SH-SY5Y (cell line): ENCODE results near the gene MECR.

Experiments used
- GATA2 ChIP-seq: IDR thresholded peaks from 2 replicates; pipeline ENCODE4 v1.6.1; 2011; ENCODE audit warnings: mild to moderate bottlenecking, low read depth, low read length
- GATA3 ChIP-seq: IDR thresholded peaks from 2 replicates; pipeline ENCODE4 v1.6.1; 2011; ENCODE audit warnings: low read depth, mild to moderate bottlenecking, low read length, moderate library complexity

DNA sequence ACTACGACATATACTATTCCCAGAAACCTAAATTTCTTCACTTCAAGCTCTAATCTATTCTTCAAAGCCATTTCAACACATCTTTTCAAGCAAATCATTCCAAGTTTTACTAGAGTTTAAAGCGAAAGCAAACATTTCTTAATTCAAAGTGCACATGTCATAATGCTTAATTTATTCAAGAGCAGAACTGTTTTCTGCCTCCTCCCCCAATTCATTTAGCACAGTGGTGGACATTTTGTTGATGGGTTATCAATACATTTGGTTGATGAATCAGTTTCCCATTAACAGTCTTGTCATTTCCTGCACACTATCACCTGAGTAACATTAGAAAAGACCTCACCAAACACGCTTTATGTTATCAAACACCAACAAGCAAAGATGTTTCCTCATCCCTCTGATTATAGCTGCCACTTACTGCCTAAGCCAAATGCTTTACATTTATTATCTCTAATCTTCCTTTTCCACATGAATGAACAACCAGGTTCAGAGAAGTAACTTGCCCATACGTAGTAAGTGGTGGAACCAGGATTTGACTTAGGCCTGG is 51.0 kb downstream of the MECR start:
- TF ChIP-seq GATA2 = no peak
- TF ChIP-seq GATA3 = no peak
